ENCODE data around the gene EYA2. TPM values are rescaled to one million over a fixed set of nuclear protein-coding genes. Genes with fewer than 3 reads are reported as not detected.

EYA2 gene
- polyA plus RNA-seq, 3 donors = 0.04 to 0.16 TPM; not detected in 1

DNA sequence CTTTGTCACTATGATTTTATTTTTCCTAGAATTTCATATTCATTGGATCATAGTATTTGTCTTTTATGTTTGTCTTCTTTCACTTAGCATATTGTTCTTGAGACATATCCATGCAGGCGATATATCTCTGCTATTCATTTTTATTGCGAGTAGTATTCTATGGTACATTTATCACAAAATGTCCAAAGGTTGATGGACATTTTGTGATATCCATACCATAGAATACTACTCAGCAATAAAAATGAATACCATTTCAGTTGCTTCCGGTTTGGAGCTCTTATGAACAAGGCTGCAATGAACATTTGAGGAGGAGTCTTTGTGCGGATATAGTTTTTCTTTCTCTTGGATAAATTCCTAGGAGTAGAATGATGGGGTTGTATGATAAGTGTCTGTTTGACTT is 28.8 kb upstream of the EYA2 start:
- Histone ChIP-seq H3K9ac (ENCODE audit: insufficient read depth, low read length, poor library complexity, severe bottlenecking) (no peak overlapping the region), H3K4me2 (replicated peaks; ENCODE audit: extremely low read depth, low read length, poor library complexity, severe bottlenecking) (no peak overlapping the region), H3K36me3 (replicated peaks in 1 of 2; ENCODE audit: control insufficient read depth in 1 of 2, insufficient read depth in 2 of 2, low read length in 2 of 2) (no peaks in the 10 kb centered on the region), H3K4me1 (ENCODE audit: control insufficient read depth in 1 of 2, insufficient read depth in 2 of 2, low read length in 2 of 2) (no peaks in the 10 kb centered on the region), H2AFZ (ENCODE audit: insufficient read depth, low read depth, low read length, poor library complexity, severe bottlenecking) (no peak overlapping the region), H3K27me3 (ENCODE audit: control insufficient read depth in 2 of 2, insufficient read depth in 2 of 2, low read length in 2 of 2) (peaks cover 0 to 7% of the 10 kb centered on the region in 2 donors), H4K20me1 (ENCODE audit: insufficient read depth, low read length) (no peaks in the 10 kb centered on the region), H3K9me3 (replicated peaks in 1 of 2; ENCODE audit: control insufficient read depth in 1 of 2, insufficient read depth in 1 of 2, low read length in 2 of 2) (peaks cover 7 to 15% of the 10 kb centered on the region in 2 donors), H3K4me3 (replicated peaks in 1 of 3; ENCODE audit: low read depth in 2 of 3, low read length in 3 of 3) (no peak overlapping the region), H3K27ac (ENCODE audit: low read depth in 1 of 2, low read length in 2 of 2) (no peak overlapping the region), H3K79me2 (ENCODE audit: insufficient read depth, low read length) (no peaks in the 10 kb centered on the region)
- no peak overlapping the region for H3K4me3 Mint-ChIP-seq
- H3K36me3 Mint-ChIP-seq = no peaks in the 10 kb centered on the region
- H3K9me3 Mint-ChIP-seq = peaks cover 3 to 11% (median 5%) of the 10 kb centered on the region in 7 donors
- 100% methylated on average over 1 of the region's 4 CpGs for WGBS (ENCODE audit: insufficient coverage)
- peaks cover 1 to 12% (median 7%) of the 10 kb centered on the region in 3 donors for H3K27me3 Mint-ChIP-seq (ENCODE audit: low read depth in 3 of 3)
- no peaks in the 10 kb centered on the region for H3K4me1 Mint-ChIP-seq
- no peak overlapping the region for H3K27ac Mint-ChIP-seq
- TF ChIP-seq, protein P1, sequence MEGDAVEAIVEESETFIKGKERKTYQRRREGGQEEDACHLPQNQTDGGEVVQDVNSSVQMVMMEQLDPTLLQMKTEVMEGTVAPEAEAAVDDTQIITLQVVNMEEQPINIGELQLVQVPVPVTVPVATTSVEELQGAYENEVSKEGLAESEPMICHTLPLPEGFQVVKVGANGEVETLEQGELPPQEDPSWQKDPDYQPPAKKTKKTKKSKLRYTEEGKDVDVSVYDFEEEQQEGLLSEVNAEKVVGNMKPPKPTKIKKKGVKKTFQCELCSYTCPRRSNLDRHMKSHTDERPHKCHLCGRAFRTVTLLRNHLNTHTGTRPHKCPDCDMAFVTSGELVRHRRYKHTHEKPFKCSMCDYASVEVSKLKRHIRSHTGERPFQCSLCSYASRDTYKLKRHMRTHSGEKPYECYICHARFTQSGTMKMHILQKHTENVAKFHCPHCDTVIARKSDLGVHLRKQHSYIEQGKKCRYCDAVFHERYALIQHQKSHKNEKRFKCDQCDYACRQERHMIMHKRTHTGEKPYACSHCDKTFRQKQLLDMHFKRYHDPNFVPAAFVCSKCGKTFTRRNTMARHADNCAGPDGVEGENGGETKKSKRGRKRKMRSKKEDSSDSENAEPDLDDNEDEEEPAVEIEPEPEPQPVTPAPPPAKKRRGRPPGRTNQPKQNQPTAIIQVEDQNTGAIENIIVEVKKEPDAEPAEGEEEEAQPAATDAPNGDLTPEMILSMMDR (IDR thresholded peaks at IDR 0.05) = no peak
- DNase-seq = no peak
- intact Hi-C loops (cut with micrococcal nuclease) = no loop called here

DNA sequence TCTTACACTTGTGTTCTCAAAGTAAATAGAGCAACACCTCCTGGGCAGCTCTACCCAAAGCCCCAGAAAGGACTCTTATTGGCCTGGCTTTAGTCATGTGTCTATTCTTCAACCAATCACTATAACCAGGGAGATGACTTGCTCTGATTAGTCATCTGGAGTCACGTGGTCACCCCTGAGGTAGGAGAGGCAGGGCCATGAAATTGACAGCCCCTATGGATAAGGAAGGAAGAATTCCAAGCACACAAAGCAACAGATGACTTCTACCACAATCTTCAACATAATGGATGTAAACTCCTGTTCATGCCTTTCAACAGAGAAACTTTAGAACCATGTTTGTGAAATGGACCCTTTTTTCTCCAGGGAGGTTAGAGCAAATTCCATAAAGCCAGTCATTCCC is 24.6 kb upstream of the EYA2 start:
- no peak overlapping the region for H3K4me2 ChIP-seq (replicated peaks; ENCODE audit: extremely low read depth, low read length, poor library complexity, severe bottlenecking)
- no peaks in the 10 kb centered on the region for H3K4me1 Mint-ChIP-seq
- H3K79me2 ChIP-seq (ENCODE audit: insufficient read depth, low read length) = no peaks in the 10 kb centered on the region
- H3K27me3 Mint-ChIP-seq (ENCODE audit: low read depth in 3 of 3) = peaks cover 0 to 15% (median 3%) of the 10 kb centered on the region in 3 donors
- H3K27me3 ChIP-seq (ENCODE audit: control insufficient read depth in 2 of 2, insufficient read depth in 2 of 2, low read length in 2 of 2) = peaks cover 1 to 2% of the 10 kb centered on the region in 2 donors
- TF ChIP-seq, protein P1 (IDR thresholded peaks at IDR 0.05) = no peak
- no peak overlapping the region for H3K9ac ChIP-seq (ENCODE audit: insufficient read depth, low read length, poor library complexity, severe bottlenecking)
- H4K20me1 ChIP-seq (ENCODE audit: insufficient read depth, low read length) = no peaks in the 10 kb centered on the region
- H3K4me3 ChIP-seq (replicated peaks in 1 of 3; ENCODE audit: low read depth in 2 of 3, low read length in 3 of 3) = no peak overlapping the region
- DNase-seq = no peak
- H3K27ac Mint-ChIP-seq = no peak overlapping the region
- H3K36me3 ChIP-seq (replicated peaks in 1 of 2; ENCODE audit: control insufficient read depth in 1 of 2, insufficient read depth in 2 of 2, low read length in 2 of 2) = no peaks in the 10 kb centered on the region
- H3K9me3 Mint-ChIP-seq = peaks cover 3 to 11% (median 8%) of the 10 kb centered on the region in 7 donors
- no peak overlapping the region for H2AFZ ChIP-seq (ENCODE audit: insufficient read depth, low read depth, low read length, poor library complexity, severe bottlenecking)
- H3K36me3 Mint-ChIP-seq = no peaks in the 10 kb centered on the region
- H3K4me3 Mint-ChIP-seq = no peak overlapping the region
- H3K9me3 ChIP-seq (replicated peaks in 1 of 2; ENCODE audit: control insufficient read depth in 1 of 2, insufficient read depth in 1 of 2, low read length in 2 of 2) = peaks cover 7 to 15% of the 10 kb centered on the region in 2 donors
- no peaks in the 10 kb centered on the region for H3K4me1 ChIP-seq (ENCODE audit: control insufficient read depth in 1 of 2, insufficient read depth in 2 of 2, low read length in 2 of 2)
- H3K27ac ChIP-seq (ENCODE audit: low read depth in 1 of 2, low read length in 2 of 2) = no peak overlapping the region
- WGBS (ENCODE audit: insufficient coverage) = no CpG with 5 or more reads among the region's 1 CpG
- intact Hi-C loops (cut with micrococcal nuclease) = no loop called here

Data from CD14-positive monocyte (primary cell).